ENCODE measurements around the gene PIK3C2B.
"Not testable (repeated sequence)": the region's sequence is repeated elsewhere in the genome, so short reads cannot be mapped to it uniquely, and the experiment has no call there.

PIK3C2B gene, protein sequence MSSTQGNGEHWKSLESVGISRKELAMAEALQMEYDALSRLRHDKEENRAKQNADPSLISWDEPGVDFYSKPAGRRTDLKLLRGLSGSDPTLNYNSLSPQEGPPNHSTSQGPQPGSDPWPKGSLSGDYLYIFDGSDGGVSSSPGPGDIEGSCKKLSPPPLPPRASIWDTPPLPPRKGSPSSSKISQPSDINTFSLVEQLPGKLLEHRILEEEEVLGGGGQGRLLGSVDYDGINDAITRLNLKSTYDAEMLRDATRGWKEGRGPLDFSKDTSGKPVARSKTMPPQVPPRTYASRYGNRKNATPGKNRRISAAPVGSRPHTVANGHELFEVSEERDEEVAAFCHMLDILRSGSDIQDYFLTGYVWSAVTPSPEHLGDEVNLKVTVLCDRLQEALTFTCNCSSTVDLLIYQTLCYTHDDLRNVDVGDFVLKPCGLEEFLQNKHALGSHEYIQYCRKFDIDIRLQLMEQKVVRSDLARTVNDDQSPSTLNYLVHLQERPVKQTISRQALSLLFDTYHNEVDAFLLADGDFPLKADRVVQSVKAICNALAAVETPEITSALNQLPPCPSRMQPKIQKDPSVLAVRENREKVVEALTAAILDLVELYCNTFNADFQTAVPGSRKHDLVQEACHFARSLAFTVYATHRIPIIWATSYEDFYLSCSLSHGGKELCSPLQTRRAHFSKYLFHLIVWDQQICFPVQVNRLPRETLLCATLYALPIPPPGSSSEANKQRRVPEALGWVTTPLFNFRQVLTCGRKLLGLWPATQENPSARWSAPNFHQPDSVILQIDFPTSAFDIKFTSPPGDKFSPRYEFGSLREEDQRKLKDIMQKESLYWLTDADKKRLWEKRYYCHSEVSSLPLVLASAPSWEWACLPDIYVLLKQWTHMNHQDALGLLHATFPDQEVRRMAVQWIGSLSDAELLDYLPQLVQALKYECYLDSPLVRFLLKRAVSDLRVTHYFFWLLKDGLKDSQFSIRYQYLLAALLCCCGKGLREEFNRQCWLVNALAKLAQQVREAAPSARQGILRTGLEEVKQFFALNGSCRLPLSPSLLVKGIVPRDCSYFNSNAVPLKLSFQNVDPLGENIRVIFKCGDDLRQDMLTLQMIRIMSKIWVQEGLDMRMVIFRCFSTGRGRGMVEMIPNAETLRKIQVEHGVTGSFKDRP (N-terminal part only)

GRCh38 chr1:204494281-204495077 lies at the start of gene PIK3C2B:
TSS of gene PIK3C2B (minus strand) at chr1:204494805. CDS start at chr1:204469802, 25,003 bp downstream.
- DNase-seq: peak; percentile 85

DNA sequence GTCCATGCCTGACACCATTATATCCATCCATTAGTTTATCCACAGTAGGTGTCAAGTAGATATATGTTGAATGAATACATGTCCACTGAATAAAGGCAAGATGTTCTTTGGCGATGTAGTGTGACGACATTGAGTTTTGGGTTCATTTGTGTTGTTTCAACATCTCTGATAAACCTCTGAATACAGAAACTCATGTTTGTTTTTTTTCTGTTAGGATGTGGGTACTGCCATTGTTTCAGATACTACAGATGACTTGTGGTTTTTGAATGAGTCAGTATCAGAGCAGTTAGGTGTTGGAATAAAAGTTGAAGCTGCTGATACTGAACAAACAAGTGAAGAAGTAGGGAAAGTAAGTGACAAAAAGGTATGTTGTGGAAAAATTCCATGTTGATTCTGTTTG lies 49.7 kb upstream of the PIK3C2B start:
- no peak for DNase-seq

- no peak for DNase-seq
These were observed 47.0 kb upstream of the PIK3C2B start for GRCh38 chr1:204541626-204542025.

DNA sequence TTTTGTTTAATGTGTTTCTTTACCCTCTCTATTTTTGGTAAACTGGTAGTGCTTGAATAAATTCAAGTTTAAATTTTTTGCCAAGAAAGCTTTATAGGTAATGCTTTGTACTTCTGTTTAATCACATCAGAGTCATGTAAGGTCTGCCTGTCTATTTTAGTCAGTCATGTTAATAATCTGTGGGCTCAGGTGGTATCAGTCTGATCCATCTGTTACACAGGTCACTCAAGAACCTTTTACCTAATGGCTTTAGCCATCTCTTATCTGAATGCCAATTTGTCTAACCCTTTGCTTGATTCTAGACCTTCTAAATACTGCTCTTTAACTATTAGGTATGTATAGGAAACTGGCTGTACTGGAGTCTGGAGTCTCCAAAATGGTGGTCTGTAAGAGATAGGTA lies 38.2 kb upstream of the PIK3C2B start:
- no peak for DNase-seq

- DNase-seq: no peak
These were observed 36.3 kb upstream of the PIK3C2B start for GRCh38 chr1:204530932-204531331.

GRCh38 chr1:204529371-204529895 lies 34.8 kb upstream of the PIK3C2B start:
- no peak for DNase-seq

DNA sequence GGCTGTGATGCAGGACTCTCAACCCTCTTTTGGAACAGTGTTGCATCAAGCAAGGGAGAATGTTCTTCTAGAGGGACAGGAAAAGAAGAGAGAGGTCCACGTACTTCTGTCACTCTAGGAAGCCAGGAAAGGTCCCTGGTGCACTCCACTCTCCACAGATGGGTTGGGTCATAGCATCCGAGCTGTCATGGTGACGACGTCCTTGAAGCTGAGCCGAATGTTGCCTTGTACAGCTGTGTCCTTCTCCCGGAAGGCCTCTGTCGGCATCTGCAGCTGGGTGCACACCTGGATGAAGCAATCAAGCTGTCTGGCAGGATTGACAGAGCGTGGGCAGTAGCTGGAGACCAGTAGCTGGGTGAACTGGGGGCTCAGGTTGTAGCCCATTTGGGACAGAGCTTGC lies 34.1 kb upstream of the PIK3C2B start:
- no peak for DNase-seq

DNA sequence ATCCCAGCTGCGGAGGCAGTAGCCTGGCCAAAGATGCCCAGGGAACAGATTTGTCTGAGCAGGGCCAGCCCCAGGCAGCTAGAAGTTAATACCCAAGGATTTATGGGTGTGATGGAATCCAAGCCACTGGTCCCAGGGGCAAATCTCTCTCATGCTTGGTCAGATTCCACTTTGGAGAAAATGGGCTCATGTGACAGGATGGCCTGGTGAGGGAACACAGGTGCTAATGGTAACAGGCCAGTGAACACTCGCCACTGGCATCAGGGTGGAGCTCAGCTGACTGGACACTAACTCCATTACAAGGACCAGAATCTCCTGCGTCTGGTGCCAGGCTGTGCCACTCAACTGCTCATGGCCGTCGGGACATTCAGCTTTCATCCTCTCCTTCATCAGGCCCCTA lies 33.6 kb upstream of the PIK3C2B start:
- no peak for DNase-seq

- no peak for DNase-seq
These were observed 30.4 kb upstream of the PIK3C2B start for GRCh38 chr1:204524986-204525385.

DNA sequence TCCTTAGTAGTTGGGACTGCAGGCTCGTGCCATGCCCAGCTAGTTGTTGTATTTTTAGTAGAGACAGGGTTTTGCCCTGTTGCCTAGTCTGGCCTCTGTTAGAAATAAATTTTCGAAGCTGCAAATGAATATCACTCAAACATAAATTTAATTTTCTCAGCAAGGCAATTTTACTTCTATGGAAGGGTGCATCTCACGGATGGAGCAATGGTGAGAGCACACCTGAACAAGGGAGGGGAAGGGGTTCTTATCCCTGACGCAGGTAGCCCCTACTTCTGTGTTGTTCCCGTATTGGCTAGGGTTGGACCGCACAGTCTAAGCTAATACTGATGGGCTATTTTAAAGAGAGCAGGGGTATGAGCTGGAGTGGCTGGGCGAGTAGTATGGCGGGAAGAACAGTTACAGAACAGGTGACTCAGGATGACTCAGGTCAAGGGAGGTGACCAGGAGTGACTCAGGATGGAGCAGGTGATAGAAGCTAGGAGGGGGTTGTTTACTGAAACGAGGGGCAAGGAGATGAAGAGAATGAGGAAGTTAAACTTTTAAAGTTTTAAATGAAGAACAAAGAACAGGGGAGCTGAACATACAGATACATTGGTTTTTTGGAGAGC lies 29.1 kb upstream of the PIK3C2B start:
- DNase-seq: no peak

DNA sequence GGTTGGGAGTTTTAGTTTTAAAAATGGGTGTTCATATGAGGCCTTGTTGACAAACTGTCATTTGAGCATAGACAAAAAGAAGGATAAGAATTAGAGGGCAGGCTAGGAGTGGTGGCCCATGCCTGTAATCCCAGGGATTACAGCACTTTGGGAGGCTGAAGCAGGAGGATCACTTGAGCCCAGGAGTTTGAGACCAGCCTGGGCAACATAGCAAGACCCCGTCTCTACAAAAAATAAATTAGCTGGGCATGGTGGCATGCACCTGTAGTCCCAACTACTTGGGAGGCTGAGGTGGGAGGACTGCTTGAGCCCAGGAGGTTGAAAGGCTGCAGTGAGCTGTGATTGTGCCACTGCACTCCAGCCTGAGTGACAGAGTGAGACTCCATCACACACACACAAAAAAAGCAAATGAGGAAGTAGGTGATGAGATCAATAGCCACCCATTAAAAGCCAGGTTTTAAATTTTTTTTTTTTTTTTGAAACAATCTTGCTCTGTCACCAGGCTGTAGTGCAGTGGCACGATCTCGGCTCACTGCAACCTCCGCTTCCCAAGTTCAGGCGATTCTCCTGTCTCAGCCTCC lies 27.4 kb upstream of the PIK3C2B start:
- not testable (repeated sequence) for DNase-seq

DNA sequence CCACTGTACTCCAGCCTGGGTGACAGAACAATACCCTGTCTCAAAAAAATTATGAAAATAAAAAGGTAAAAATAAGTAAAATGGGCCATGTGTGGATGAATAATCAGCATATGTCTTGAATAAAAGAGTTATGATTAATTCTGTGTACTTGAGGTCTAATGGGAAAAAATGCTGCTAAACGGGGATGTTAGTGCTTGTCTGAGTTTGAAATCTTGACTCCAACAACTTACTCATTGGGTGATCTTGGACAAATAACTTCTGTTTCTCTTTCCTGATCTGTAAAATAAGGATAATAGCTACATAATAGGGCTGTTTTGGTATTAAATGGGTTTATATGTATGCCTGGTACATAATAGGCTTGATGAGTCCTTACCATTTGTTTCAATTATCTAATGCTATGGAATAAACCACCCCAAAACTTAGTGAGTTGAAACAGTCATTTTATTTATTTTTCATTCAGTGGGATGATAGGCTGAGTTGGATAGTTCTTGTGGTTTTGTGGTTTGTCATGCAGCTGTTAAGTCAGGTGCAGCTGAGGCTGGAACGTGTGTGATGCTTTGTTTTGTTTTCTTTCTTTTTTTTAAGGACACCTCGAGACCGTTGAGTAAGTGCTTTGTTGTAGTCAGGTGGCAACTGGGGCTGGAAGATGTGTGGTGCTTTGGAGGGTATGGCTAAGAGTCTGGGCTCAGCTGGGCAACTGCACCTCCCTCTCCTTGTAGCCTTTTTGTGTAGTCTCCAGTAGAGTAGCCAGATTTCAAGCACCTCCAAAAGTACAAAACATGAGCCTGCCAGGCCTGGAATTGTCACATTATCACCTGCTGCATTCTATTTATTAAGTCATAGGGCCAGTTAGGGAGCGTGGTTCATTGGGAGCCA lies 26.5 kb upstream of the PIK3C2B start:
- no peak for DNase-seq

GRCh38 chr1:204517382-204517781 lies 22.8 kb upstream of the PIK3C2B start:
- DNase-seq: not testable (repeated sequence)

- peak; percentile 97 for DNase-seq
These were observed 21.7 kb upstream of the PIK3C2B start, which contains the start of gene MDM4 for GRCh38 chr1:204516180-204516879. TSS of gene MDM4 (plus strand) at chr1:204516406. CDS start at chr1:204525519, 9,113 bp downstream.

DNA sequence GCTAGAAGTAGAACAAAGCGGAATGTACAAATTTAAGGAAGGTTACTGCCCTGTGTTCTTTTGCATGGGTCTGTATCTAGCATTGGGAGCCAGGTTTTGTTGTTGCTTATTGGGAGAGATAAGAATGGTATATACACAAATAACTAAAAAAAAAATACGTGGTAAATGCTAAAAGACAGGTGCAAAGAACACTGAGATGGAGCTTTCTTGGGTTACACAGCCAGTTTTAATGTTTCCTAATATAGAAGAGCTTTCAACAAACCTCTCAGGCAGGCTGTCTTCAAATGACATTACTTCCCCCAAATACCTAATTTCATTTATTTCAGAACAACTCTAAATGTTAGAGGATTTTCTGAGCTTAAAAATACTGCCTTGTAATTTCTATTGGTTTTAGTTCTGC lies 20.2 kb upstream of the PIK3C2B start:
- DNase-seq: no peak

GRCh38 chr1:204513117-204513716 lies 18.6 kb upstream of the PIK3C2B start:
- no peak for DNase-seq

DNA sequence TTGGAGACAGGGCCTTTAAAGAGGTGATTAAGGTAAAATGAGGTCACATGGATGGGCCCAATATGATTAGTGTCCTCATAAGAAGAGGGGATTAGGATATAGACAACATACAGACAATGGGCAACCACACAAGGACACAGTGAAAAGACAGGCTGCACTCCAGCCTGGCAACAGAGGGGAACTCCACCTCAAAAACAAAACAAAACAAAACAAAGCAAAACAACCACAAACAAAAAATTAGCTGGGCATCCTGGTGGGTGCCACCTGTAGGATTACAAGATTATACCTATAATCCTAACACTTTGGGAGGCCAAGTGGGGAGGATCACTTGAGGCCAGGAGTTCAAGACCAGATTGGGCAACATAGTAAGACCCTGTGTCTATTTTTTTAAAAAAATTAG lies 16.8 kb upstream of the PIK3C2B start:
- no peak for DNase-seq

- no peak for DNase-seq
These were observed 14.6 kb upstream of the PIK3C2B start for GRCh38 chr1:204509186-204509635.
